ENCODE measurements around the gene VAPB. TPM values are rescaled to one million over a fixed set of nuclear protein-coding genes. Genes with fewer than 3 reads are reported as not detected.

Gene VAPB
- total RNA-seq: 10 to 100 TPM; 24.1 to 81.0 (median 48.4) TPM

- Histone ChIP-seq H3K4me1 (no peaks in the 10 kb centered on the region), H3K36me3 (no peaks in the 10 kb centered on the region), H3K27ac (peak within 1 kb of the TSS; percentile 83), H3K4me3 (peak within 1 kb of the TSS; percentile 63 to 91), H3K9me3 (no peaks in the 10 kb centered on the region), H3K27me3 (no peaks in the 10 kb centered on the region)
- DNase-seq: peak; percentile 92 to 97
- peak; percentile 86 to 88 for TF ChIP-seq POLR2A (IDR thresholded peaks at IDR 0.05)
- TF ChIP-seq, protein P1, sequence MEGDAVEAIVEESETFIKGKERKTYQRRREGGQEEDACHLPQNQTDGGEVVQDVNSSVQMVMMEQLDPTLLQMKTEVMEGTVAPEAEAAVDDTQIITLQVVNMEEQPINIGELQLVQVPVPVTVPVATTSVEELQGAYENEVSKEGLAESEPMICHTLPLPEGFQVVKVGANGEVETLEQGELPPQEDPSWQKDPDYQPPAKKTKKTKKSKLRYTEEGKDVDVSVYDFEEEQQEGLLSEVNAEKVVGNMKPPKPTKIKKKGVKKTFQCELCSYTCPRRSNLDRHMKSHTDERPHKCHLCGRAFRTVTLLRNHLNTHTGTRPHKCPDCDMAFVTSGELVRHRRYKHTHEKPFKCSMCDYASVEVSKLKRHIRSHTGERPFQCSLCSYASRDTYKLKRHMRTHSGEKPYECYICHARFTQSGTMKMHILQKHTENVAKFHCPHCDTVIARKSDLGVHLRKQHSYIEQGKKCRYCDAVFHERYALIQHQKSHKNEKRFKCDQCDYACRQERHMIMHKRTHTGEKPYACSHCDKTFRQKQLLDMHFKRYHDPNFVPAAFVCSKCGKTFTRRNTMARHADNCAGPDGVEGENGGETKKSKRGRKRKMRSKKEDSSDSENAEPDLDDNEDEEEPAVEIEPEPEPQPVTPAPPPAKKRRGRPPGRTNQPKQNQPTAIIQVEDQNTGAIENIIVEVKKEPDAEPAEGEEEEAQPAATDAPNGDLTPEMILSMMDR (IDR thresholded peaks at IDR 0.05): peak in 1 of 4 experiments; percentile 16
- intact Hi-C loops (cut with DNase I; ENCODE audit: low total_unique reads): no loop called here
These were observed at the start of gene VAPB for GRCh38 chr20:58388882-58389323. VAPB (plus strand) TSS chr20:58389229; CDS start chr20:58389460, 231 bp downstream.

DNA sequence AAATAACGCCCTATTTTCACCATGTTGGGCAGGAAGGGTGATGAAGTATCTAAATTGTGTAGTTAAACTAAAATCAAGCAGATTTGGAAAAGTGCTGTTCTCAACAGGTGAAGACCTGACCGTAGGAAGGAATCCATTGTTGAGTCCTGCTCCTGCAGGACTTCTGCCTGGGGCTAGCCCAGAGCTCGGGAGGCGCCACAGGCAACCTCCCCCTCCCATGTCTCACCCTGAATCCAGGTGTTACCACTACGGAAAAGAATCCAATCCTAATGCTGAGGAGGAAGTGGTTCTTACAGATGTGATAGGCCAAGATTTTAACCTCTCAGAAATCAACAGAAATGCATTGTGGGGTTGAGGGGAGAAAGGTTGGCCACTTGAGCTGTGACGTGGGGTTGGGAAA, 49.3 kb upstream of the VAPB start:
- Histone ChIP-seq H3K4me3 (no peak overlapping the region), H3K9me3 (no peaks in the 10 kb centered on the region), H3K27ac (no peak overlapping the region), H3K4me1 (peaks cover 0 to 3% of the 10 kb centered on the region in 2 donors), H3K36me3 (no peaks in the 10 kb centered on the region), H3K27me3 (no peaks in the 10 kb centered on the region)
- intact Hi-C loops (cut with DNase I; ENCODE audit: low total_unique reads): no loop called here
- no peak for DNase-seq
- TF ChIP-seq POLR2A (IDR thresholded peaks at IDR 0.05): no peak
- TF ChIP-seq, protein P1 (IDR thresholded peaks at IDR 0.05): no peak

- no peaks in the 10 kb centered on the region for H3K9me3 ChIP-seq
- intact Hi-C loops (cut with DNase I; ENCODE audit: low total_unique reads): no loop called here
- TF ChIP-seq POLR2A (IDR thresholded peaks at IDR 0.05): no peak
- TF ChIP-seq, protein P1 (IDR thresholded peaks at IDR 0.05): no peak
- no peaks in the 10 kb centered on the region for H3K36me3 ChIP-seq
- H3K4me3 ChIP-seq: no peak overlapping the region
- DNase-seq: no peak
- H3K27me3 ChIP-seq: no peaks in the 10 kb centered on the region
- H3K27ac ChIP-seq: no peak overlapping the region
- peaks cover 0 to 3% of the 10 kb centered on the region in 2 donors for H3K4me1 ChIP-seq
These were observed 48.9 kb upstream of the VAPB start for GRCh38 chr20:58340151-58340550.

DNA sequence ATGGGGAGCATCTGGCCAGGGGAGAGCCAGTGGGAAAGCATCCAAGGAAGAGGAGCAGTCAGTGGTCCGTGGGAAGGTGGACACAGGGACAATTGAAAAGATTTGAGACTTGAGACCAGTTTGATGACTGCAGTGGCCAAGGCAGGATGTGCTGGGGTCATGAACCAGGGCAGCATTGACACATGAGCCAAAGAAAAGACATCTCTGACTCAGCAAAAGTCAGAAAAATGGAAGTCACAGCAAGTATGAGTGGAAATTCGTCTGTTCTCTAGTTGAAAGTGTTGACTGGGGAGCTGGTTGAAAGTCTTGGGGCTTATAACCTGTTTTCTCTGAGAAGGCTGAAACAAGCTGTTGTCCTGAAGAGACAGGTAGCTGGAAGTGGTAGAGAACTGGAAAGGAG, 48.2 kb upstream of the VAPB start:
- intact Hi-C loops (cut with DNase I; ENCODE audit: low total_unique reads): no loop called here
- Histone ChIP-seq H3K9me3 (no peaks in the 10 kb centered on the region), H3K27me3 (no peaks in the 10 kb centered on the region), H3K4me1 (peaks cover 0 to 3% of the 10 kb centered on the region in 2 donors), H3K27ac (no peak overlapping the region), H3K36me3 (no peaks in the 10 kb centered on the region), H3K4me3 (no peak overlapping the region)
- no peak for DNase-seq
- no peak for TF ChIP-seq POLR2A (IDR thresholded peaks at IDR 0.05)
- TF ChIP-seq, protein P1 (IDR thresholded peaks at IDR 0.05): no peak

GRCh38 chr20:58342104-58342945, 46.7 kb upstream of the VAPB start:
- TF ChIP-seq, protein P1 (IDR thresholded peaks at IDR 0.05): no peak
- no peak for TF ChIP-seq POLR2A (IDR thresholded peaks at IDR 0.05)
- H3K36me3 ChIP-seq: no peaks in the 10 kb centered on the region
- H3K4me3 ChIP-seq: no peak overlapping the region
- no peaks in the 10 kb centered on the region for H3K9me3 ChIP-seq
- H3K4me1 ChIP-seq: peaks cover 0 to 3% of the 10 kb centered on the region in 2 donors
- no peak overlapping the region for H3K27ac ChIP-seq
- no peak for DNase-seq
- H3K27me3 ChIP-seq: no peaks in the 10 kb centered on the region
- intact Hi-C loops (cut with DNase I; ENCODE audit: low total_unique reads): no loop called here
